Inferior parietal cortex (tissue), 1 donor: ENCODE data around the gene CGNL1.

Source experiments
- DNase-seq: peaks from one replicate; pipeline ENCODE4 v3.0.0-alpha.2; 2016; ENCODE audit errors: extremely low spot score

Gene CGNL1, protein sequence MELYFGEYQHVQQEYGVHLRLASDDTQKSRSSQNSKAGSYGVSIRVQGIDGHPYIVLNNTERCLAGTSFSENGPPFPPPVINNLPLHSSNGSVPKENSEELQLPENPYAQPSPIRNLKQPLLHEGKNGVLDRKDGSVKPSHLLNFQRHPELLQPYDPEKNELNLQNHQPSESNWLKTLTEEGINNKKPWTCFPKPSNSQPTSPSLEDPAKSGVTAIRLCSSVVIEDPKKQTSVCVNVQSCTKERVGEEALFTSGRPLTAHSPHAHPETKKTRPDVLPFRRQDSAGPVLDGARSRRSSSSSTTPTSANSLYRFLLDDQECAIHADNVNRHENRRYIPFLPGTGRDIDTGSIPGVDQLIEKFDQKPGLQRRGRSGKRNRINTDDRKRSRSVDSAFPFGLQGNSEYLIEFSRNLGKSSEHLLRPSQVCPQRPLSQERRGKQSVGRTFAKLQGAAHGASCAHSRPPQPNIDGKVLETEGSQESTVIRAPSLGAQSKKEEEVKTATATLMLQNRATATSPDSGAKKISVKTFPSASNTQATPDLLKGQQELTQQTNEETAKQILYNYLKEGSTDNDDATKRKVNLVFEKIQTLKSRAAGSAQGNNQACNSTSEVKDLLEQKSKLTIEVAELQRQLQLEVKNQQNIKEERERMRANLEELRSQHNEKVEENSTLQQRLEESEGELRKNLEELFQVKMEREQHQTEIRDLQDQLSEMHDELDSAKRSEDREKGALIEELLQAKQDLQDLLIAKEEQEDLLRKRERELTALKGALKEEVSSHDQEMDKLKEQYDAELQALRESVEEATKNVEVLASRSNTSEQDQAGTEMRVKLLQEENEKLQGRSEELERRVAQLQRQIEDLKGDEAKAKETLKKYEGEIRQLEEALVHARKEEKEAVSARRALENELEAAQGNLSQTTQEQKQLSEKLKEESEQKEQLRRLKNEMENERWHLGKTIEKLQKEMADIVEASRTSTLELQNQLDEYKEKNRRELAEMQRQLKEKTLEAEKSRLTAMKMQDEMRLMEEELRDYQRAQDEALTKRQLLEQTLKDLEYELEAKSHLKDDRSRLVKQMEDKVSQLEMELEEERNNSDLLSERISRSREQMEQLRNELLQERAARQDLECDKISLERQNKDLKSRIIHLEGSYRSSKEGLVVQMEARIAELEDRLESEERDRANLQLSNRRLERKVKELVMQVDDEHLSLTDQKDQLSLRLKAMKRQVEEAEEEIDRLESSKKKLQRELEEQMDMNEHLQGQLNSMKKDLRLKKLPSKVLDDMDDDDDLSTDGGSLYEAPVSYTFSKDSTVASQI

DNA sequence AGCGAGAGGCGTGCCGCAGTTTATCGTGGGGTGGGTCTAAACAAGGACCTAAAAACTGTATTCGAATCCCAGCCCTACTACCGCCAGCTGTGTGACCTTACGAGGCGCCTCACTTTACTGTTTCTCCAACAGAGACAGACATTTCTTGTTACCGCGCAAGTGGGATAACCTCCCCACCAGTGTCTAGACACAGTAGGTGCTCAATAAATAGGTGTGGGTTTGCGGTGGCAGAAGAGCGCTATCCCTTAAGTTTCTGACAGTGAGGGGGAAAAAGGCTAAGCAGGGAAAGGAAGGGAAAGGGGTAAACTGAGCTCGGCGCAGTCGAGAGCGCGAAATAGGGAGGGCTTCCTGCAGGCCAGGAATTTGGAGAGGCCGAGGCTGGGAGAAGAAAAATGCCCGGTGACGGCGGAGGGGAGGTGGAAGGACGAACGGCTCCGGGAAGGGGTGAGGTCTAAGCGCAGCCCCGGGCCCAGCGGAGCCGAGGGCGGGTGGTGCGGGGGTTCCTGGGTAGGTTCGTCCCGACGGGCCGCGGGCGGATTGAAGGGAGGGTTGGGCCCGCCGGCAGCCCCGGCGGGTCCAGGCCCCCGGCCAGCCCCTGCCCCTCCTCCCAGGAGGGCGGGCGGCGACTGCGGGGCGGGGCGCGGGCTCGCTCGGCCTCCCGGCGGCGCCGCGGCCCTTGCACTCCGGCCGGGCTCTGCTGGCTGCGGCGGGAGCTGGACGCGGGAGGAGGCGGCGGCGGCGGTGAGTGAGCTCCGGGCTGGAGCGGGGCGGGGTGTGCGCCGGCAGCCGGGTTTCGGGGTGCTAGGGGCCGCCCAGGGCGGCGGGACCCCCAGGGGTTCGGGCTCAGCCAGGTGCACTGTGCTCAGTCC, at the start of gene CGNL1:
Gene CGNL1, plus strand, starts transcription at position 679 of the 869 bp plus-strand sequence. CDS start 61,495 bp downstream, outside the sequence.
- DNase-seq = no peak

DNA sequence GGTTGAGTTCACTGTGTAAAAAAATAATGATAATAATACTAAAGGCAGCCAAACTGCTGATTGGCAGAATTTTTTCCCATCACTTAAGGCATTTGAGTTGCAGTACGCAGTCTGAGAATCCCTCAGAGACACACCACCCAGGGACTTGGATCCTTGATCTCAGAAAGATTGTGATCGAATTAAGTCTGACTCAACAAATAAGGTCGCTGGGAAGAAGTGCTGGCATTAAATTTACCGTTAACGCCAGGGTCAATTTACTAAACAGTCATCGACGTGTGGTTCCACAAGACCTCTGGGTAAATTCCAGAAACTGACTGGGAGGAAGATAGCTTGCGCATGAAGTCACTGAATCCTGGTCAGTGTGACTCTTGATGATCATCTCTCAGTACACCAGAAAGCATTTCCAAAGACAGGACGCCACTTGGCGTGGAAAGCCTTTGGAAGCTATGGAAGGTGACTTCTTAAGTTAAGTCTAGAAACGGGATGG, 48.3 kb upstream of the CGNL1 start:
- no peak for DNase-seq

GRCh38 chr15:57328479-57328878, 47.8 kb upstream of the CGNL1 start:
- DNase-seq = no peak

DNA sequence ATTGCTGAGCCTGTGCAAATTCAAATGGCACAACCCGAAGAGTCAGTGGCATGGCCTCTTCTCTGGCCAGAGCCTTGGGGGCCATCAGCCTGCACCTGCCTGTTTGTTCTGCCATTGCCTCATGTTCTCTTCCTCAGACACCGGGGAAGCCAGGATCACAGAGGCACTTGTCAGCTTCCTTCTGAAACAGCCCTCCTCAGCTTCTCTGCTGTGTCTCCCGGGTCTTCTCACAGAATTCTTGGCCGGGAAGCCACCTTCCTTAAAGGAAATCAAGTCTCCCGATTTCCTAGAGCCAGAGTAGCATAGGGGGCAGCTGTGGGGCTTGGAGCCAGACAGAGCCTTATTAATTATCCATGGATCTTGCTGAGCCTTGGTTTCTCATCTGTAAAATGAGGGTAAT, 47.4 kb upstream of the CGNL1 start:
- DNase-seq = no peak

GRCh38 chr15:57329582-57330367, 46.5 kb upstream of the CGNL1 start:
- no peak for DNase-seq

DNA sequence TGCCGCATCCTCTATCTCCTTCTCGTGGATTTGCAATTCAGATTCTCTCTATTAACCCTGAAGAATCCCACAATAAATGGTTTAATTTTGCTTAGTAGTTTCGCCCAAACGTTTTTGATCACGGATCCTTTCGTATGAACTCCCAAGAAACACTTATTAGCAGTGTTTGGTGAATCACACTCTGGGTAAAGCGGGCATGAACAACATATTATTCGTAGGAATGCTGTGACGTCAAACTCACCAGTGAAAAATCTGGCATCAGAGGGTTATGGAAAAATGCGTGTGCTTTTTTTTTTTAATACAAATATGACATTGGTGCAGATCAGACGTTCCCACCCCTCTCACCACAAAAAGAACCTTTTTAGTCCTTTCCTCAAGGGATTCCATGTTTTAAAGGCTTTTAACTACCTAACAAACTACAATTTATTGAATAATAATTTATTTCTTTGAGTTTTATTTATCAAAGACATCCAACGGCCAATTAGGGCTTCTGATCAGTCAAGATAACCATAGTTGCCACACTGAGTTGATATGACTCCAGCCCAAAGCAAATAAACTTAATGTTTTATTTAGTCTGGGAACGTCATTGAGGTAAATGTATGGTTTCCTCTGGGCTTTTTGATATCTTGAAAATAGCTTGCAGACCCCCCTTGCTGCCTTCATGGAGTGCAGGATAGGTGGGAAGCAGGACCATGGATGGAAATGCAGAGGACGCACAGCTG, 45.5 kb upstream of the CGNL1 start:
- DNase-seq = no peak

DNA sequence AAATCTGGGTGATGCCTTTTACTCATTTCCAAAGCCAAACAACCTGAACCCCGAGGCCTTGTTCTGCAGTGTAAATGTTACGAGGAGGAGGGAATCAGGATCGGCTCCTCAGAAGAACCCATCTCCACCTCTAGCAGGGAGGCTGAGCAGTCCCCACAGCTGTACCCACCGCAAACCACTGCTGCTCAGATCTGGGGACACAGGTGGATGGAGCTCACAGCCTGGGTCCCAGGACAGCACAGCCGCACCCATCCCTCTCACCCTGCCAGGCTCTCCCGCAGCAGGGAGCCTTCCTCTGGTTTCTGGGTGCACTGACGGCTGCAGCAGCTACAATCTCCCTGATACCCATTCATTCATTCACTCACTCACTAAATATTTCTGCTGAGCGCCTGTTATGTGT, 44.0 kb upstream of the CGNL1 start:
- no peak for DNase-seq

GRCh38 chr15:57333487-57333886, 42.8 kb upstream of the CGNL1 start:
- DNase-seq = no peak

GRCh38 chr15:57334257-57334656, 42.0 kb upstream of the CGNL1 start:
- DNase-seq = no peak

DNA sequence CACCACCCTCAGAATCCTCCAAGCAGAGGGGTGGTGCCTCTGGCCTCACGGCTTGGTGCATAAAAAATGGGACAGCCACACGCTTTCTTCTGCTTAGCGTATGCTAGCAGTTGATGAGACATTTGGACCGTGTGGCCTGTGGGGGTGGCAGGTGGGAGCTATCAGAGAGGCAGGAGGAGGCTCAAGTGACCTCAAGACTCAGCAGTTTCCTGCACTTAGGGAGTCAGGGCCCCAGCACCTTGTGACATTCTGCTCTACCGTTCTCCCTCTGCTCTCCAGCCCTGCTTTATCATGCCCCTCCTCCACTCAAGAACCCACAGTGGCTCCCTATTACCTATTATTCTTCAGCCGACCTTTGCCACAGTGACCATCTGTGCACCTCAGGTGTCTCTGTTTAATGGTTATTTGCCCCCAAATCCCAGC, 41.0 kb upstream of the CGNL1 start:
- DNase-seq = no peak

- DNase-seq = no peak
Measured at GRCh38 chr15:57335719-57336118, 40.6 kb upstream of the CGNL1 start.

DNA sequence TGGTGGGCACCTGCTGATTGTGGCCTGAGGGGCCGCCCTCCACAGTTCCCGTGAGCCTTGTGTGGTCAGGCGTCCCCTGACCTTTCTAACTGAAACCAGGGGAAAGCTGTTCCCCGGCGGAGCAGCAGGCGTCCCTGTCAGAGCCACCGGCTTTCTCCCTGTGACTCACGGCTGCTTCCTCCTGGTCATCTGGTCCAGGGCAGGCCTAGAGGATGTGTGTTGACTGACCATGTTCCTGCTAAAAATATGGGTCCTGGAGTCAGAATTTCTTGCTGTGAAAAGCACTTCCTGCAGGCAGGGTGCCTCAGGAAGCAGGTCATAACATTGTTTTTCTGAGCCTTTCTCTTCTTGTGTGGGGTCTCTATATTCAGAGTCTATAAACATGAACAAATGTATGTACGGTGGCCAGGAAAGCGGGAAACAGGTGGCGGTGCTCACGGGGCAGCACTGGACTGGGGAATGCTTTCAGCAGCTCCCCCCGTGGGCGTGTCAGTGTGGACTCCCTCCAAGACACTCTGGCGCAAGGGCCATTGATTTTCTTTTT, 38.4 kb upstream of the CGNL1 start:
- no peak for DNase-seq

DNA sequence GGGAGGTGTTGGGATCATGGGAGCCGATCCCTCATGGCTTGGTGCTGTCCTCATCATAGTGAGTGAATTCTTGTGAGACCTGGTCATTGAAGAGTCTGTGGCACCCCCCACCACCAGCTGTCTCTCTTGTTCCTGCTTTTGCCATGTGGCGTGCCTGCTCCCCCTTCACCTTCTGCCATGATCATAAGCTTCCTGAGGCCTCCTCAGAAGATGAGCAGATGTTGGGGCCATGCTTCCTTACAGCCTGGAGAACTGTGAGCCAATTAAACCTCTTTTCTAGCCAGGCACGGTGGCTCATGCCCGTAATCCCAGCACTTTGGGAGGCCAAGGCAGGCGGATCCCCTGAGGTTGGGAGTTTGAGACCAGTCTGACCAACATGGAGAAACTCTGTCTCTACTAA, 37.0 kb upstream of the CGNL1 start:
- DNase-seq = no peak

DNA sequence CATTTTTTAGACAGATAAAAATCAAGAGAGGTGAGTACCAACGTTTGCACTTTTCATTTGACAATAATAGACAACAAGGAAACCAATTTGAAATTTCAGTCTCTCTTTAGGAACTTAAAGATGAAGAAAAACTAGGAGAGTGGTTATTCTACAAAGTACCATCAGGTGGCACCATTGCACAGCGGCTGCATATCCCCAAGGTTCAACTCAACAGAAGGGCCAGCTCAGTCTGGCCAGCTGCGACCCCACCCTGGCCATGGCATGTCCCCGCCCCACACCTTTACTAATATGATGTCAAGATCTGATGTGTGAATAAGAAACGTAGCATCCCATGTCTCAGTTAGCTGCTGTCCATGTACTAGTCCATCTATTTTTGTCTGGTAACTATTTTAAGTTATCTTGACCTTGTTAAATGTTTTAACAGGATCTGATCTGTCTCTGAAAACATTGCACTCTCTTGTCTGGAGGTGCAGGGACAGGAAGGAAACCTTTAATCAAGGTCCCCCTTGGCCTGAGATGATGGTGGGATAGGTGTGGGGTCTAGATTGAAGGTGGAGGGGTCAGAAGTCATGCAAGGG, 35.5 kb upstream of the CGNL1 start:
- DNase-seq = peak; percentile 76

GRCh38 chr15:57343048-57343447, 33.3 kb upstream of the CGNL1 start:
- no peak for DNase-seq

DNA sequence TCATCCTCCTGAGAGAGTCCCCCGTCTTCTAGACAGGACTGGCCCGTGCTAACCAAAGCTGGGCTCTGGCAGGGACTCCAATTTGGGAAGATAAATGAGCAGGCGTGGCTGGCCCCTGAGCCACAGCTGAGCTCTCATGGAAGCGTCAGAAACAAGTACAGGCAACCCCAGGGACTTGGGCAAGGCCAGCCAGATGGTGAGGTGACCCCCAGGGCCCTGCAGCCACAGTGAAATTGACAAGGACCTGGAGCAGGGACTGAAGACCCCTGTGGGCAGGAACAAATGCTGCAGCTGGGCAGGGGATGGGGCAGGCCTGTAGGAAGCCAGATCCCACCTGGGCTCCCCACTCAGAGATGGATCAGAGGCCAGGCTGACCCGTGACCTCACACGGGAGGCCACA, 32.8 kb upstream of the CGNL1 start:
- DNase-seq = no peak

DNA sequence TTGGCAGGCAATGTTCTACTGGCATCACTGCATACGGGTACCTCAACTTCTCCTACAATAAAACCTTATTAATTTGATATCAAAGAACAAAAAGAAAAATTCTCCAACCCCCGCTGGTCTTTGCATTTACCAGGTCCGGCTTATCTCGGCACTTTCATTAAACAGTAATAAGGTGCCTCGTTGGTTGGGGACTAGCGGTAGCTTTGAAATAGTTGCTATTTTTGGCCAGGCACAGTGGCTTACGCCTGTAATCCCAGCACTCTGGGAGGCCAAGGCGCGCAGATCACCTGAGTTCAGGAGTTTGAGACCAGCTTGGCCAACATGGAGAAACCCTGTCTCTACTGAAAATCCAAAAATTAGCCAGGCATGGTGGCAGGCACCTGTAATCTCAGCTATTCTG, 32.0 kb upstream of the CGNL1 start:
- DNase-seq = no peak

GRCh38 chr15:57345584-57345983, 30.7 kb upstream of the CGNL1 start:
- no peak for DNase-seq

DNA sequence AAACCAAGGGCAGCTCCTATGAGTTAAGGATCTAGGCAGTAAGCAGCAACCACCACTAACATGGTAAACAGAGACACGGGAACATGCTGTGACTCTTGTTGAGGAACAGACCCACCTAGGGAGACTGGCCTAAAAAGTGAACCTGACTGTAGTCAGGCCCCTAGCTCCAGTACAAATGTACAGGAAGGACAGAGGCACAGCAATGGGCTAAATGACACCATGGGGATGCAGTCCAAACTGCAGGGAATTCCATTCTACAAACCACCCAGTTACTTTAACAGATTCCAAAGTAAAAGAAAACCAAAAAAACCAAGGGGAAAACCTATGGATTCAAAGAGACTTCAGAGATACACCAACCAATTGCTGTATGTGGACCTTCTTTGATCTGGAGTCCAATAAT, 28.2 kb upstream of the CGNL1 start:
- no peak for DNase-seq
